ENCODE measurements around the gene MED15. TPM values are rescaled to one million over a fixed set of nuclear protein-coding genes. Genes with fewer than 3 reads are reported as not detected.

The MED15 gene
- total and polyA plus RNA-seq, 2 of the 8 experiments (the other 6 are each of a cell fraction or from before 2014, with no cell fraction given): 28.3 to 57.1 TPM

GRCh38 chr22:20517841-20518592 lies 10.6 kb downstream of the MED15 start (continued):
- no peak for TF ChIP-seq ASH2L (IDR thresholded peaks at IDR 0.05; ENCODE audit: low read length)

Measured in H1 (cell line).